ENCODE measurements around the gene CATSPER2.
A peak's percentile ranks its signal among the peaks of the same experiment; 100 is the strongest.
"Not testable (repeated sequence)": the region's sequence is repeated elsewhere in the genome, so short reads cannot be mapped to it uniquely, and the experiment has no call there.

The CATSPER2 gene

GRCh38 chr15:43648649-43649429, at the start of gene CATSPER2:
Gene CATSPER2, minus strand, starts transcription at chr15:43648844. Its CDS starts 783 bp downstream, at chr15:43648061.
- no peak within 1 kb of the TSS for H3K4me3 ChIP-seq (ENCODE audit: low read length)
- no peak for TF ChIP-seq ZNF274 (IDR thresholded peaks at IDR 0.05; ENCODE audit: low read depth, low read length)

- not testable (repeated sequence) for H3K4me3 ChIP-seq (ENCODE audit: low read length)
Measured at GRCh38 chr15:43693148-43694022, 44.7 kb upstream of the CATSPER2 start, which contains the start of gene CKMT1A. Gene CKMT1A, plus strand, starts transcription at chr15:43693859. Its CDS starts 192 bp downstream, at chr15:43694051.

GRCh38 chr15:43692679-43693078, 44.0 kb upstream of the CATSPER2 start:
- not testable (repeated sequence) for H3K4me3 ChIP-seq (ENCODE audit: low read length)

- not testable (repeated sequence) for H3K4me3 ChIP-seq (ENCODE audit: low read length)
Measured at GRCh38 chr15:43689604-43690301, 41.1 kb upstream of the CATSPER2 start.

- H3K4me3 ChIP-seq (ENCODE audit: low read length): not testable (repeated sequence)
Measured at GRCh38 chr15:43674175-43674574, 25.5 kb upstream of the CATSPER2 start.

- not testable (repeated sequence) for H3K4me3 ChIP-seq (ENCODE audit: low read length)
Measured at GRCh38 chr15:43666177-43666576, 17.5 kb upstream of the CATSPER2 start.

- H3K4me3 ChIP-seq (ENCODE audit: low read length): not testable (repeated sequence)
Measured at GRCh38 chr15:43663333-43663732, 14.7 kb upstream of the CATSPER2 start.

GRCh38 chr15:43662293-43662692, 13.6 kb upstream of the CATSPER2 start:
- H3K4me3 ChIP-seq (ENCODE audit: low read length): not testable (repeated sequence)

- H3K4me3 ChIP-seq (ENCODE audit: low read length): not testable (repeated sequence)
Measured at GRCh38 chr15:43659727-43660126, 11.1 kb upstream of the CATSPER2 start.

- not testable (repeated sequence) for H3K4me3 ChIP-seq (ENCODE audit: low read length)
Measured at GRCh38 chr15:43649430-43649926, 834 bp upstream of the CATSPER2 start.

- peak overlapping the region; percentile 42; the same call in 1 of the 2 replicates for H3K4me3 ChIP-seq (ENCODE audit: low read length)
Measured at GRCh38 chr15:43638464-43639204, 10.0 kb downstream of the CATSPER2 start.

GRCh38 chr15:43626937-43627336, 21.7 kb downstream of the CATSPER2 start:
- not testable (repeated sequence) for H3K4me3 ChIP-seq (ENCODE audit: low read length)

- H3K4me3 ChIP-seq (ENCODE audit: low read length): no peak overlapping the region
- TF ChIP-seq ZNF274 (IDR thresholded peaks at IDR 0.05; ENCODE audit: low read depth, low read length): no peak
Measured at GRCh38 chr15:43625106-43625505, 23.5 kb downstream of the CATSPER2 start.

- H3K4me3 ChIP-seq (ENCODE audit: low read length): not testable (repeated sequence)
Measured at GRCh38 chr15:43622068-43622799, 26.4 kb downstream of the CATSPER2 start.

GRCh38 chr15:43618700-43619099, 29.9 kb downstream of the CATSPER2 start, which contains the start of gene STRC:
Gene STRC, minus strand, starts transcription at chr15:43618800. Its CDS starts 78 bp downstream, at chr15:43618722.
- not testable (repeated sequence) for H3K4me3 ChIP-seq (ENCODE audit: low read length)

GRCh38 chr15:43617750-43618149, 30.9 kb downstream of the CATSPER2 start:
- H3K4me3 ChIP-seq (ENCODE audit: low read length): not testable (repeated sequence)

- H3K4me3 ChIP-seq (ENCODE audit: low read length): not testable (repeated sequence)
Measured at GRCh38 chr15:43602233-43602632, 46.4 kb downstream of the CATSPER2 start.

- not testable (repeated sequence) for H3K4me3 ChIP-seq (ENCODE audit: low read length)
Measured at GRCh38 chr15:43600200-43600599, 48.4 kb downstream of the CATSPER2 start.

GRCh38 chr15:43599131-43599530, 49.5 kb downstream of the CATSPER2 start:
- H3K4me3 ChIP-seq (ENCODE audit: low read length): not testable (repeated sequence)
